Mesendoderm (in vitro differentiated cells): ENCODE data around the gene TSKU.
A peak's percentile ranks its signal among the peaks of the same experiment; 100 is the strongest.
"Not testable (repeated sequence)": the region's sequence is repeated elsewhere in the genome, so short reads cannot be mapped to it uniquely, and the experiment has no call there.

Source experiments
- DNase-seq: peaks from one replicate; pipeline ENCODE4 v3.0.0; 2013
- H2AK5ac ChIP-seq: 2 replicates; pipeline ENCODE4 v1.6.1; 2013; ENCODE audit warnings: low read length, inconsistent platforms
- H2BK120ac ChIP-seq: 2 replicates; pipeline ENCODE4 v1.6.1; 2013; ENCODE audit warnings: low read depth, mild to moderate bottlenecking, low read length, moderate library complexity, mixed read lengths
- H2BK15ac ChIP-seq: replicated peaks from 2 replicates; pipeline ENCODE4 v1.6.1; 2013; ENCODE audit warnings: low read depth, mild to moderate bottlenecking, moderate library complexity
- H2BK5ac ChIP-seq: 2 replicates; pipeline ENCODE4 v1.6.1; 2013; ENCODE audit warnings: low read length, inconsistent platforms
- H3K18ac ChIP-seq: 2 replicates; pipeline ENCODE4 v1.6.1; 2013; ENCODE audit warnings: mild to moderate bottlenecking, low read length, mixed read lengths
- H3K23ac ChIP-seq: one replicate; pipeline ENCODE4 v1.6.1; 2013; ENCODE audit warnings: low read length
- H3K27ac ChIP-seq: 2 replicates; pipeline ENCODE4 v1.5.1; 2013; ENCODE audit warnings: low read depth, mild to moderate bottlenecking, inconsistent platforms, low read length, moderate library complexity
- H3K27me3 ChIP-seq: 2 replicates; pipeline ENCODE4 v1.6.1; 2013; ENCODE audit warnings: low read length, control low read depth, mild to moderate bottlenecking, inconsistent platforms; ENCODE audit not compliant: insufficient read depth, poor library complexity
- H3K36me3 ChIP-seq: 2 replicates; pipeline ENCODE4 v1.6.1; 2013; ENCODE audit warnings: low read length, inconsistent platforms; ENCODE audit not compliant: control insufficient read depth, insufficient read depth
- H3K4ac ChIP-seq: one replicate; pipeline ENCODE4 v1.6.1; 2013; ENCODE audit warnings: low read depth, mild to moderate bottlenecking, low read length, moderate library complexity
- H3K4me1 ChIP-seq: 2 replicates; pipeline ENCODE4 v1.6.1; 2013; ENCODE audit warnings: low read depth, low read length, inconsistent platforms; ENCODE audit not compliant: control insufficient read depth
- H3K4me2 ChIP-seq: 2 replicates; pipeline ENCODE4 v1.6.1; 2013; ENCODE audit warnings: low read length
- H3K4me3 ChIP-seq: 2 replicates; pipeline ENCODE4 v1.5.1; 2013; ENCODE audit warnings: mild to moderate bottlenecking, low read length
- H3K56ac ChIP-seq: one replicate; pipeline ENCODE4 v1.6.1; 2013; ENCODE audit warnings: low read length
- H3K79me1 ChIP-seq: 2 replicates; pipeline ENCODE4 v1.6.1; 2013; ENCODE audit warnings: low read length, inconsistent platforms
- H3K79me2 ChIP-seq: 2 replicates; pipeline ENCODE4 v1.6.1; 2013; ENCODE audit warnings: mild to moderate bottlenecking, low read length; ENCODE audit not compliant: control insufficient read depth, insufficient read depth
- H3K9ac ChIP-seq: 2 replicates; pipeline ENCODE4 v1.6.1; 2013; ENCODE audit warnings: low read length, inconsistent platforms
- H4K5ac ChIP-seq: one replicate; pipeline ENCODE4 v1.6.1; 2013; ENCODE audit warnings: low read length
- H4K8ac ChIP-seq: one replicate; pipeline ENCODE4 v1.6.1; 2013; ENCODE audit warnings: low read depth, mild to moderate bottlenecking, control low read depth, low read length, moderate library complexity
- WGBS: extraction: QIAGEN DNeasy Blood & Tissue Kit; methylation state at CpG from one replicate; pipeline ENCODE4 v1.1.7; 2013; ENCODE audit warnings: low lambda C conversion rate, missing lambda C conversion rate; ENCODE audit not compliant: insufficient coverage; ENCODE audit errors: extremely low coverage; 5-methylcytosine and 5-hydroxymethylcytosine counted together

Gene TSKU

GRCh38 chr11:76821396-76821795, 38.2 kb downstream of the TSKU start:
- H3K27me3 ChIP-seq, H3K4me1 ChIP-seq, H3K36me3 ChIP-seq, H3K18ac ChIP-seq, H2AK5ac ChIP-seq, H3K79me1 ChIP-seq, H3K4me3 ChIP-seq, H3K9ac ChIP-seq, DNase-seq, H3K4me2 ChIP-seq, H3K23ac ChIP-seq, H3K4ac ChIP-seq, H2BK120ac ChIP-seq, H3K56ac ChIP-seq, H3K27ac ChIP-seq, H4K5ac ChIP-seq, H2BK5ac ChIP-seq, H2BK15ac ChIP-seq, H3K79me2 ChIP-seq, H4K8ac ChIP-seq: not testable (repeated sequence)
- WGBS, result no CpG with 5 or more reads among the region's 29 CpGs

GRCh38 chr11:76822406-76822805, 39.2 kb downstream of the TSKU start:
- Histone ChIP-seq H3K23ac (no peak overlapping the region), H3K4ac (no peak overlapping the region), H2BK15ac (no peak overlapping the region), H2BK5ac (no peak overlapping the region), H3K79me2 (no peaks in the 10 kb centered on the region), H4K8ac (no peak overlapping the region), H3K4me2 (no peak overlapping the region), H3K56ac (no peak overlapping the region), H2AK5ac (no peak overlapping the region), H3K4me1 (peaks cover 5% of the 10 kb centered on the region), H2BK120ac (no peak overlapping the region), H3K9ac (no peak overlapping the region), H3K4me3 (no peak overlapping the region), H3K18ac (no peak overlapping the region), H3K79me1 (no peaks in the 10 kb centered on the region), H3K27me3 (no peaks in the 10 kb centered on the region), H4K5ac (no peak overlapping the region), H3K27ac (no peak overlapping the region), H3K36me3 (no peaks in the 10 kb centered on the region)
- no CpG with 5 or more reads among the region's 1 CpG for WGBS
- no peak for DNase-seq

- no peak overlapping the region for H3K4me3 ChIP-seq
These were observed 40.4 kb downstream of the TSKU start for GRCh38 chr11:76823481-76824028.

GRCh38 chr11:76824083-76824939, 41.2 kb downstream of the TSKU start:
- no peaks in the 10 kb centered on the region for H3K27me3 ChIP-seq
- WGBS, result no CpG with 5 or more reads among the region's 9 CpGs
- no peak overlapping the region for H3K27ac ChIP-seq
- no peak overlapping the region for H3K23ac ChIP-seq
- H2AK5ac ChIP-seq, result no peak overlapping the region
- H3K79me1 ChIP-seq, result no peaks in the 10 kb centered on the region
- no peak overlapping the region for H4K8ac ChIP-seq
- H3K18ac ChIP-seq, result no peak overlapping the region
- H2BK120ac ChIP-seq, result peak overlapping the region; percentile 0
- H3K4me1 ChIP-seq, result peaks cover 5% of the 10 kb centered on the region
- H3K4me2 ChIP-seq, result no peak overlapping the region
- H3K4me3 ChIP-seq, result no peak overlapping the region
- H3K56ac ChIP-seq, result peak overlapping the region; percentile 28
- H3K4ac ChIP-seq, result no peak overlapping the region
- H3K9ac ChIP-seq, result no peak overlapping the region
- H2BK15ac ChIP-seq, result no peak overlapping the region
- H3K36me3 ChIP-seq, result no peaks in the 10 kb centered on the region
- no peak for DNase-seq
- H4K5ac ChIP-seq, result no peak overlapping the region
- no peaks in the 10 kb centered on the region for H3K79me2 ChIP-seq
- H2BK5ac ChIP-seq, result no peak overlapping the region

More at GRCh38 chr11:76823481-76824028, 40.4 kb downstream of the TSKU start:
- Histone ChIP-seq H3K27me3 (no peaks in the 10 kb centered on the region), H3K79me1 (no peaks in the 10 kb centered on the region), H4K5ac (no peak overlapping the region), H3K9ac (no peak overlapping the region), H3K56ac (peak overlapping the region; percentile 81), H2BK120ac (peak overlapping the region; percentile 0), H3K4me1 (peaks cover 5% of the 10 kb centered on the region), H3K36me3 (no peaks in the 10 kb centered on the region), H3K4ac (no peak overlapping the region), H4K8ac (no peak overlapping the region), H3K18ac (no peak overlapping the region), H3K27ac (no peak overlapping the region), H3K79me2 (no peaks in the 10 kb centered on the region), H3K23ac (no peak overlapping the region), H2BK15ac (no peak overlapping the region), H2AK5ac (no peak overlapping the region), H3K4me2 (no peak overlapping the region), H2BK5ac (peak overlapping the region; percentile 78)
- peak; percentile 93 for DNase-seq
- no CpG with 5 or more reads among the region's 9 CpGs for WGBS

- H4K8ac ChIP-seq, result no peak overlapping the region
- no peaks in the 10 kb centered on the region for H3K27me3 ChIP-seq
- no peak overlapping the region for H3K4me2 ChIP-seq
- no peak overlapping the region for H2BK5ac ChIP-seq
- H3K4me1 ChIP-seq, result peaks cover 5% of the 10 kb centered on the region
- no peak overlapping the region for H3K4me3 ChIP-seq
- no peak overlapping the region for H3K18ac ChIP-seq
- H3K23ac ChIP-seq, result no peak overlapping the region
- H3K56ac ChIP-seq, result no peak overlapping the region
- no peak overlapping the region for H2BK120ac ChIP-seq
- DNase-seq, result no peak
- no peak overlapping the region for H2AK5ac ChIP-seq
- no peaks in the 10 kb centered on the region for H3K79me2 ChIP-seq
- H3K79me1 ChIP-seq, result no peaks in the 10 kb centered on the region
- no peak overlapping the region for H3K4ac ChIP-seq
- no peak overlapping the region for H3K9ac ChIP-seq
- no peak overlapping the region for H2BK15ac ChIP-seq
- no peak overlapping the region for H3K27ac ChIP-seq
- no peak overlapping the region for H4K5ac ChIP-seq
- H3K36me3 ChIP-seq, result no peaks in the 10 kb centered on the region
- no CpG with 5 or more reads among the region's 5 CpGs for WGBS
These were observed 42.0 kb downstream of the TSKU start for GRCh38 chr11:76824980-76825725.
